ENCODE measurements around the gene TNFRSF11A. TPM values are rescaled to one million over a fixed set of nuclear protein-coding genes. Genes with fewer than 3 reads are reported as not detected.

TNFRSF11A gene
- total RNA-seq, 4 donors from 2014 or later, result 5.5 to 25.8 (median 8.6) TPM

DNA sequence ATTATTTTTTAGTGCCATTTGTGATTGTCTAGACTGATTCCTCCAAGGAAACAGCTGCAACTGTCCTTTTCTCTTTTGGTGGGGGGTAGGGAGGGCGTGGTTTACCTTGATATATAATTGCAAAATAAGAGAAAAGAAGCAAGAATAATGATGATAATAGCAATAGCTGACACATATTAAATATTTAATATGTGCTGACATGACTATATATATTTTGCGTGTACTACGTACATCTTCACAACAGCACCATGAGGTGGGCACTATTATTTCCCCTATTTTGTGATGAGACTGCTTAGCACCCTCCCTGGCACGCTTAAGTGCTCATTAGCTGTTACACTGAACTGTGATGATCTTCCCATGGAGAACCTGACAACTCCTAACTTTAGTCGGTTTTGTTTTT is 39.4 kb downstream of the TNFRSF11A start:
- no peaks in the 10 kb centered on the region for H3K27me3 ChIP-seq
- 78 to 87% methylated on average over 5 of the region's 5 CpGs for WGBS, 2 donors
- no peaks in the 10 kb centered on the region for H3K9me3 ChIP-seq
- no peaks in the 10 kb centered on the region for H3K4me1 ChIP-seq
- no peak overlapping the region for H3K4me3 ChIP-seq
- no peaks in the 10 kb centered on the region for H3K36me3 ChIP-seq
- H3K27ac ChIP-seq, result no peak overlapping the region
- no peak for DNase-seq (ENCODE audit: low spot score in 2 of 2)
- TF ChIP-seq EP300 (IDR thresholded peaks at IDR 0.05), result no peak
- no peak for TF ChIP-seq POLR2A (IDR thresholded peaks at IDR 0.05)
- no peak for TF ChIP-seq CTCF (IDR thresholded peaks at IDR 0.05)

DNA sequence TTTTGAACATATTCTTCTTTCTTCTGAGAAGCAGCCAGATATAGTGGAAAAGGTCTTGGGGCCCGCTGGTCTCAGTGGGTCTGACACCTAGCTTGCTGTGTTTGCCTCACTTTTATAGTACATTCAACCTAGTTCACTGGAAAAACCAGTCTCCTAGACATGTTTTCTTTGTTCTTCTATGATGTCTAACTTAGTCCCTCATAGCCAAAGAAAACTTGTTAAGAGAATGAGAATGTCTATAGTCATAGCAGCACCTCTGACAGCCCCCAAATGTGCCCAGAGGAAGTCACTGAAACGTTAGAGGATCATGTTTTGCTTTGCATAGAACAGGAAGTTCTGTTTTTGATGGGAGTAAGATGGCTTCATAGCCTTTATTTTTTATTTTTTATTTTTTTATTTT is 40.3 kb downstream of the TNFRSF11A start:
- Histone ChIP-seq H3K4me3 (no peak overlapping the region), H3K27me3 (no peaks in the 10 kb centered on the region), H3K4me1 (no peaks in the 10 kb centered on the region), H3K36me3 (no peaks in the 10 kb centered on the region), H3K27ac (no peak overlapping the region), H3K9me3 (no peaks in the 10 kb centered on the region)
- no peak for TF ChIP-seq EP300 (IDR thresholded peaks at IDR 0.05)
- TF ChIP-seq POLR2A (IDR thresholded peaks at IDR 0.05), result no peak
- TF ChIP-seq CTCF (IDR thresholded peaks at IDR 0.05), result no peak
- no peak for DNase-seq (ENCODE audit: low spot score in 2 of 2)
- 47 to 52% methylated on average over 2 of the region's 2 CpGs for WGBS, 2 donors

GRCh38 chr18:62366992-62367391 is 41.9 kb downstream of the TNFRSF11A start:
- Histone ChIP-seq H3K27ac (no peak overlapping the region), H3K4me3 (no peak overlapping the region), H3K9me3 (no peaks in the 10 kb centered on the region), H3K4me1 (no peaks in the 10 kb centered on the region), H3K27me3 (no peaks in the 10 kb centered on the region), H3K36me3 (no peaks in the 10 kb centered on the region)
- no peak for DNase-seq (ENCODE audit: low spot score in 2 of 2)
- 94 to 99% methylated on average over 6 of the region's 6 CpGs for WGBS, 2 donors
- no peak for TF ChIP-seq EP300 (IDR thresholded peaks at IDR 0.05)
- TF ChIP-seq CTCF (IDR thresholded peaks at IDR 0.05), result no peak

GRCh38 chr18:62368100-62368499 is 43.0 kb downstream of the TNFRSF11A start:
- no peaks in the 10 kb centered on the region for H3K27me3 ChIP-seq
- H3K4me1 ChIP-seq, result no peaks in the 10 kb centered on the region
- H3K36me3 ChIP-seq, result no peaks in the 10 kb centered on the region
- DNase-seq (ENCODE audit: low spot score in 2 of 2), result no peak
- TF ChIP-seq POLR2A (IDR thresholded peaks at IDR 0.05), result no peak
- no peak for TF ChIP-seq CTCF (IDR thresholded peaks at IDR 0.05)
- no peak for TF ChIP-seq EP300 (IDR thresholded peaks at IDR 0.05)
- H3K4me3 ChIP-seq, result no peak overlapping the region
- WGBS, 2 donors, result 90 to 92% methylated on average over 2 of the region's 2 CpGs
- no peak overlapping the region for H3K27ac ChIP-seq
- H3K9me3 ChIP-seq, result no peaks in the 10 kb centered on the region

GRCh38 chr18:62369129-62369644 is 44.1 kb downstream of the TNFRSF11A start:
- TF ChIP-seq EP300 (IDR thresholded peaks at IDR 0.05), result no peak
- no peak for TF ChIP-seq CTCF (IDR thresholded peaks at IDR 0.05)
- TF ChIP-seq POLR2A (IDR thresholded peaks at IDR 0.05), result no peak
- Histone ChIP-seq H3K4me1 (no peaks in the 10 kb centered on the region), H3K36me3 (no peaks in the 10 kb centered on the region), H3K9me3 (no peaks in the 10 kb centered on the region), H3K27ac (no peak overlapping the region), H3K4me3 (no peak overlapping the region), H3K27me3 (no peaks in the 10 kb centered on the region)
- DNase-seq (ENCODE audit: low spot score in 2 of 2), result no peak
- 87 to 89% methylated on average over 7 of the region's 9 CpGs for WGBS, 2 donors

Data from tibial nerve (tissue), 4 donors.